ENCODE results near the gene MN1. TPM values are rescaled to one million over a fixed set of nuclear protein-coding genes. Genes with fewer than 3 reads are reported as not detected.

The MN1 gene
- total and polyA plus RNA-seq, 2 of the 8 experiments (the other 6 are each of a cell fraction or from before 2014, with no cell fraction given), result 3.1 to 4.9 TPM

DNA sequence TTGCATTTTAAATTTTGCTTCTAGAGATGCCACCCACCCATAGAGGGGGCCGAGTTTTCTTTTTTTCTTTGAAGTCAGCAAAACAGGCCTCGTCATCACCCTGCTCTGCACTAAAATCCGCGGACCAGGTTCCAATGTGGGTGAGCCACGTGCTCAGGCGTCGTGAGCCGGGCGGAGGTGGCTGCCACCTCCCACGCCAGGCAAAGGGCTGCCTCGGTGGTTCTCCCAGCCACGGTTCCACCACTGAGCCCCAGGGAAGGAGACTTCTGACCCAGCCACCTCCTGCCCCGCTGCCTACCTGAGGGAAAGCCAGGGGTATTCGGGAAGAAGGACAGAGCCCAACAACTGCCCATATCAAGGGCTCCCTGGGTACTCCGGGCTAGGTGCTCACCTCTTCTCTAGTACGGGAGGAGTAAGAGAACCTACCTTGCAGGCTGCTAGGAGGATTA, 45.3 kb downstream of the MN1 start:
- peak overlapping the region; percentile 47 for H4K91ac ChIP-seq (replicated peaks; ENCODE audit: insufficient read length, low read length)
- no peak overlapping the region for H2AFZ ChIP-seq (ENCODE audit: low read length)
- no peak overlapping the region; the same call in 1 of the 2 replicates for H2BK5ac ChIP-seq (ENCODE audit: low read depth, low read length)
- WGBS, 2 experiments (ENCODE audit: extremely low coverage in 1 of 2, insufficient coverage in 1 of 2, insufficient read length in 1 of 2, insufficient replicate concordance in 2 of 2, low coverage in 1 of 2, low lambda C conversion rate in 2 of 2, missing lambda C conversion rate in 1 of 2), result 93% methylated on average over 13 of the region's 16 CpGs; no CpG with 5 or more reads in 1 of the 2 experiments
- no peaks in the 10 kb centered on the region for H4K20me1 ChIP-seq (replicated peaks in 1 of 2; ENCODE audit: control insufficient read depth in 1 of 2, insufficient read depth in 2 of 2, low read length in 2 of 2)
- no peak overlapping the region for H3K18ac ChIP-seq (ENCODE audit: extremely low read depth, low read length)
- no peak overlapping the region for H3K4me3 ChIP-seq (ENCODE audit: extremely low read depth in 1 of 4, insufficient read depth in 2 of 4, low read depth in 3 of 4, low read length in 4 of 4)
- no peak overlapping the region for H2BK120ac ChIP-seq (replicated peaks; ENCODE audit: low read depth, low read length)
- peaks cover 0 to 6% (median 3%) of the 10 kb centered on the region in 4 experiments; a peak in 5 of 7 replicates for H3K4me1 ChIP-seq (replicated peaks in 1 of 4; ENCODE audit: control insufficient read depth in 3 of 4, insufficient read depth in 4 of 4, low read length in 3 of 4)
- H3K27ac ChIP-seq (ENCODE audit: low read depth, low read length), result no peak overlapping the region
- H3K4ac ChIP-seq (replicated peaks; ENCODE audit: insufficient read length, low read depth, low read length), result no peak overlapping the region
- no peaks in the 10 kb centered on the region for H3K79me2 ChIP-seq (ENCODE audit: control insufficient read depth in 1 of 2, insufficient read depth in 2 of 2, low read length in 2 of 2)
- POLR2A ChIA-PET (ENCODE audit: partially characterized antibody), result no interaction called here
- no peaks in the 10 kb centered on the region; the same call in 1 of the 2 replicates for H3K23me2 ChIP-seq (ENCODE audit: low read depth, low read length)
- H4K5ac ChIP-seq (ENCODE audit: insufficient read length, low read depth, low read length), result no peak overlapping the region
- H3K56ac ChIP-seq (replicated peaks; ENCODE audit: insufficient read length, low read depth, low read length), result no peak overlapping the region
- no peak for FAIRE-seq
- CTCF ChIA-PET (ENCODE audit: partially characterized antibody), result no interaction called here
- 0 out of 2 replicates have a peak overlapping the region, but pooled peaks have one; percentile 17 for H2BK20ac ChIP-seq (ENCODE audit: low read length)
- H3K79me1 ChIP-seq (ENCODE audit: low read depth, low read length), result peaks cover 4% of the 10 kb centered on the region
- H3K27me3 ChIP-seq (replicated peaks in 1 of 4; ENCODE audit: control insufficient read depth in 3 of 4, extremely low read depth in 1 of 4, insufficient read depth in 3 of 4, low read length in 3 of 4), result no peaks in the 10 kb centered on the region; a peak in 1 of 7 replicates
- no peak for DNase-seq (ENCODE audit: low read depth in 1 of 2, low spot score in 2 of 2)
- H3K36me3 ChIP-seq (ENCODE audit: control insufficient read depth in 2 of 4, insufficient read depth in 4 of 4, low read length in 3 of 4), result no peaks in the 10 kb centered on the region
- H3K4me2 ChIP-seq (ENCODE audit: insufficient read depth in 1 of 2, low read depth in 2 of 2, low read length in 2 of 2), result no peak overlapping the region
- H2BK15ac ChIP-seq (ENCODE audit: low read length), result no peak overlapping the region
- no peak overlapping the region for H3K9ac ChIP-seq (replicated peaks in 1 of 4; ENCODE audit: extremely low read depth in 1 of 4, low read depth in 3 of 4, low read length in 3 of 4)
- H3K23ac ChIP-seq (ENCODE audit: insufficient read length), result no peak overlapping the region
- no peak overlapping the region for H2AK5ac ChIP-seq (ENCODE audit: low read depth, low read length)
- no peaks in the 10 kb centered on the region for H3K9me3 ChIP-seq (ENCODE audit: insufficient read depth in 2 of 2, low read depth in 1 of 2, low read length in 1 of 2)
- H4K8ac ChIP-seq (ENCODE audit: extremely low read depth, insufficient read depth, low read length), result no peak overlapping the region
- no peak overlapping the region for H3K14ac ChIP-seq (ENCODE audit: insufficient read length)
- H2BK12ac ChIP-seq (ENCODE audit: low read depth, low read length), result no peak overlapping the region
- TF ChIP-seq HDAC6 (IDR thresholded peaks at IDR 0.05; ENCODE audit: low read depth, low read length) (no peak), TCF12 (IDR thresholded peaks at IDR 0.05; ENCODE audit: low read depth, low read length) (no peak), PHF8 (conservative IDR thresholded peaks at IDR 0.05; ENCODE audit: low read depth, low read length) (no peak), RBBP5 (IDR thresholded peaks at IDR 0.05; ENCODE audit: borderline replicate concordance, low read depth, low read length) (no peak), ZNF274 (IDR thresholded peaks at IDR 0.05; ENCODE audit: borderline replicate concordance, extremely low read depth, low read length) (no peak), CREB1 (IDR thresholded peaks at IDR 0.05) (no peak), SP1 (IDR thresholded peaks at IDR 0.05; ENCODE audit: low read depth, low read length) (no peak), EP300 (IDR thresholded peaks at IDR 0.05; ENCODE audit: borderline replicate concordance in 1 of 2, low read depth in 2 of 2, low read length in 2 of 2) (no peak), EZH2 (IDR thresholded peaks at IDR 0.05; ENCODE audit: low read depth, low read length, severe bottlenecking) (no peak), TBP (IDR thresholded peaks at IDR 0.05; ENCODE audit: low read depth, low read length) (no peak)
